BLaER1 (cell line): Measurements from ENCODE around the gene PCDH15.

Source experiments
- H3K27ac ChIP-seq: shearing (Covaris generic); formaldehyde crosslinking; 2 replicates; pipeline ENCODE4 v1.8.1; 2022
- H3K27me3 ChIP-seq: shearing (Covaris generic); formaldehyde crosslinking; 2 replicates; pipeline ENCODE4 v1.8.1; 2022
- H3K36me3 ChIP-seq: shearing (Covaris generic); formaldehyde crosslinking; 2 replicates; pipeline ENCODE4 v1.8.1; 2022
- H3K4me1 ChIP-seq: shearing (Covaris generic); formaldehyde crosslinking; 2 replicates; pipeline ENCODE4 v1.8.1; 2022
- H3K4me2 ChIP-seq: shearing (Covaris generic); formaldehyde crosslinking; 2 replicates; pipeline ENCODE4 v1.8.1; 2022
- H3K4me3 ChIP-seq: shearing (Covaris generic); formaldehyde crosslinking; 2 replicates; pipeline ENCODE4 v1.8.1; 2022
- H3K9ac ChIP-seq: shearing (Covaris generic); formaldehyde crosslinking; 2 replicates; pipeline ENCODE4 v1.8.1; 2022
- H3K9me3 ChIP-seq: shearing (Covaris generic); formaldehyde crosslinking; 2 replicates; pipeline ENCODE4 v1.8.1; 2022
- H4K20me1 ChIP-seq: shearing (Covaris generic); formaldehyde crosslinking; 2 replicates; pipeline ENCODE4 v1.8.1; 2022
- Cebpa-rat ChIP-seq: shearing (Covaris generic); IDR thresholded peaks from 2 replicates; pipeline ENCODE4 v1.8.1; 2022

PCDH15 gene

GRCh38 chr10:53852450-53853175 is 948.4 kb downstream of the PCDH15 start:
- Histone ChIP-seq H3K4me3 (no peak overlapping the region), H3K27me3 (no peaks in the 10 kb centered on the region), H3K4me2 (no peak overlapping the region), H3K27ac (no peak overlapping the region), H3K4me1 (no peaks in the 10 kb centered on the region), H3K9me3 (no peaks in the 10 kb centered on the region), H3K36me3 (no peaks in the 10 kb centered on the region), H4K20me1 (no peaks in the 10 kb centered on the region), H3K9ac (no peak overlapping the region)
- no peak for TF ChIP-seq Cebpa-rat

- Histone ChIP-seq H3K9me3 (no peaks in the 10 kb centered on the region), H3K27ac (no peak overlapping the region), H3K4me2 (no peak overlapping the region), H3K36me3 (no peaks in the 10 kb centered on the region), H3K9ac (no peak overlapping the region), H4K20me1 (no peaks in the 10 kb centered on the region), H3K27me3 (no peaks in the 10 kb centered on the region), H3K4me3 (no peak overlapping the region), H3K4me1 (no peaks in the 10 kb centered on the region)
- TF ChIP-seq Cebpa-rat = no peak
Measured at GRCh38 chr10:53846809-53847208, 954.2 kb downstream of the PCDH15 start.

- no peaks in the 10 kb centered on the region for H3K9me3 ChIP-seq
- no peak for TF ChIP-seq Cebpa-rat
- no peaks in the 10 kb centered on the region for H3K4me1 ChIP-seq
- H3K9ac ChIP-seq = no peak overlapping the region
- H4K20me1 ChIP-seq = no peaks in the 10 kb centered on the region
- H3K27me3 ChIP-seq = no peaks in the 10 kb centered on the region
- no peak overlapping the region for H3K27ac ChIP-seq
- no peaks in the 10 kb centered on the region for H3K36me3 ChIP-seq
- H3K4me2 ChIP-seq = no peak overlapping the region
- no peak overlapping the region for H3K4me3 ChIP-seq
Measured at GRCh38 chr10:53843736-53844362, 957.2 kb downstream of the PCDH15 start.

GRCh38 chr10:53841483-53842145 is 959.4 kb downstream of the PCDH15 start:
- no peak overlapping the region for H3K4me2 ChIP-seq
- no peaks in the 10 kb centered on the region for H3K27me3 ChIP-seq
- H3K9me3 ChIP-seq = no peaks in the 10 kb centered on the region
- no peaks in the 10 kb centered on the region for H4K20me1 ChIP-seq
- H3K9ac ChIP-seq = no peak overlapping the region
- no peak overlapping the region for H3K27ac ChIP-seq
- no peak overlapping the region for H3K4me3 ChIP-seq
- no peak for TF ChIP-seq Cebpa-rat
- H3K36me3 ChIP-seq = no peaks in the 10 kb centered on the region
- no peaks in the 10 kb centered on the region for H3K4me1 ChIP-seq

- H4K20me1 ChIP-seq = no peaks in the 10 kb centered on the region
- no peaks in the 10 kb centered on the region for H3K36me3 ChIP-seq
- no peak overlapping the region for H3K4me3 ChIP-seq
- no peak overlapping the region for H3K27ac ChIP-seq
- TF ChIP-seq Cebpa-rat = no peak
- H3K4me1 ChIP-seq = no peaks in the 10 kb centered on the region
- no peak overlapping the region for H3K9ac ChIP-seq
- H3K27me3 ChIP-seq = no peaks in the 10 kb centered on the region
- no peaks in the 10 kb centered on the region for H3K9me3 ChIP-seq
- no peak overlapping the region for H3K4me2 ChIP-seq
Measured at GRCh38 chr10:53840653-53841052, 960.4 kb downstream of the PCDH15 start.

GRCh38 chr10:53839440-53840039 is 961.5 kb downstream of the PCDH15 start:
- Histone ChIP-seq H3K27ac (no peak overlapping the region), H3K27me3 (no peaks in the 10 kb centered on the region), H3K9me3 (no peaks in the 10 kb centered on the region), H3K4me3 (no peak overlapping the region), H4K20me1 (no peaks in the 10 kb centered on the region), H3K9ac (no peak overlapping the region), H3K4me2 (no peak overlapping the region), H3K36me3 (no peaks in the 10 kb centered on the region), H3K4me1 (no peaks in the 10 kb centered on the region)
- no peak for TF ChIP-seq Cebpa-rat

- no peak for TF ChIP-seq Cebpa-rat
- H3K4me1 ChIP-seq = no peaks in the 10 kb centered on the region
- no peaks in the 10 kb centered on the region for H3K27me3 ChIP-seq
- no peaks in the 10 kb centered on the region for H3K36me3 ChIP-seq
- H3K9ac ChIP-seq = no peak overlapping the region
- H4K20me1 ChIP-seq = no peaks in the 10 kb centered on the region
- no peak overlapping the region for H3K4me2 ChIP-seq
- H3K9me3 ChIP-seq = no peaks in the 10 kb centered on the region
- no peak overlapping the region for H3K27ac ChIP-seq
- no peak overlapping the region for H3K4me3 ChIP-seq
Measured at GRCh38 chr10:53836638-53837037, 964.4 kb downstream of the PCDH15 start.

GRCh38 chr10:53833908-53834307 is 967.1 kb downstream of the PCDH15 start:
- Histone ChIP-seq H3K9ac (no peak overlapping the region), H3K9me3 (no peaks in the 10 kb centered on the region), H3K4me3 (no peak overlapping the region), H4K20me1 (no peaks in the 10 kb centered on the region), H3K4me2 (no peak overlapping the region), H3K27me3 (no peaks in the 10 kb centered on the region), H3K4me1 (no peaks in the 10 kb centered on the region), H3K36me3 (no peaks in the 10 kb centered on the region), H3K27ac (no peak overlapping the region)
- TF ChIP-seq Cebpa-rat = no peak

- Histone ChIP-seq H3K4me1 (no peaks in the 10 kb centered on the region), H3K9me3 (no peaks in the 10 kb centered on the region), H3K4me3 (no peak overlapping the region), H3K4me2 (no peak overlapping the region), H3K36me3 (no peaks in the 10 kb centered on the region), H3K9ac (no peak overlapping the region), H4K20me1 (no peaks in the 10 kb centered on the region), H3K27ac (no peak overlapping the region), H3K27me3 (no peaks in the 10 kb centered on the region)
- TF ChIP-seq Cebpa-rat = no peak
Measured at GRCh38 chr10:53827261-53827660, 973.8 kb downstream of the PCDH15 start.
